K562 (cell line): ENCODE data around the gene ECI2.

Experiments
- POLR2AphosphoS5 ChIP-seq: IDR thresholded peaks from 2 replicates; pipeline ENCODE4 v1.6.1; 2011; ENCODE audit warnings: mild to moderate bottlenecking, low read depth, low read length, moderate library complexity; ENCODE audit not compliant: control insufficient read depth, insufficient read depth
- TF ChIP-seq, protein P1 (sequence below), 3 experiments: IDR thresholded peaks in 2 of 3; conservative IDR thresholded peaks in 1 of 3; 2 replicates each; pipeline ENCODE4 v1.5.1; 2011 to 2012; ENCODE audit warnings: low read length in 3 of 3, mild to moderate bottlenecking in 3 of 3, control low read depth in 2 of 3, improper control_type of control experiment in 1 of 3, inconsistent platforms in 1 of 3, low read depth in 1 of 3, mixed read lengths in 1 of 3, moderate library complexity in 1 of 3; ENCODE audit not compliant: insufficient read depth in 2 of 3

DNA sequence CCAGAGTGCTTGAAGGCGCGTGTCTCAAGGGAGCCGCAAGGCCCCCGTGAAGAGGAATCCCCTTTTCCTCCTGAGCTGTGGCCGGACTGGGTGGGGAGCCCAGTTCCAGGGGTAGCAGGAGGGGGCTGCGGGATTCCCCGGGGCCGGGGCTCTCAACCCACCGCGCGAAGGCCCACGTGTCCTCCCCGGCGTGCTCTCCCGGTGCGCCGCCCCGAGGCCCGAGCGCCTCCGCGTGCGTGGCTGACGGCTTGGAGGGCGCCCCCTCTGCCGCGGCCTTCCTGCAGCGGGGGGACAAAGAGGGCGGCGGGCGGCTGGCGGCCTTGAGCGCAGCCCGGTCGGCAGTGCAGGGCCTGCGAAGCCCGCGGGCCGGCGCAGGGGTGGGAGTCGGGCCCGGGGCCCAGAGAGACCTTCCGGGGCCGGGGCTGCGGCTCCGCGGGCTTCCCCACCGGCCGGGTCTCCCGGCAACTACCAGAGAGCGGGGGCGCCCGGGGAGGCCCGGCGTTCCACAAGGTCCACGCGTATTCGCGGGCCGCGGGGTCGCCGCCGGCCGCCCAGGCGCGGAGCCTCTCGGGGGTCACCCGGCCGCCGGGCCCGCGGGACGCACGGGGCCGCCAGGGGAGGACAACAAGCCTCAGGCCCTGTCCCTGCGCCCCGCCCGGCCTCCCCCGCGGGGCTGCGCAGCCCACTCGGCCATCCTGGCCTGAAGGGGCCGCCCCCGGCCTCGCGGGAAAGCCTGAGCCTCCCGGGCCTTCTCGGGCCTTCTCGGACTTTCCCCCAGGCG, 56.5 kb downstream of the ECI2 start, which contains the start of gene FAM217A:
- no peak for TF ChIP-seq POLR2AphosphoS5
- TF ChIP-seq, protein P1, sequence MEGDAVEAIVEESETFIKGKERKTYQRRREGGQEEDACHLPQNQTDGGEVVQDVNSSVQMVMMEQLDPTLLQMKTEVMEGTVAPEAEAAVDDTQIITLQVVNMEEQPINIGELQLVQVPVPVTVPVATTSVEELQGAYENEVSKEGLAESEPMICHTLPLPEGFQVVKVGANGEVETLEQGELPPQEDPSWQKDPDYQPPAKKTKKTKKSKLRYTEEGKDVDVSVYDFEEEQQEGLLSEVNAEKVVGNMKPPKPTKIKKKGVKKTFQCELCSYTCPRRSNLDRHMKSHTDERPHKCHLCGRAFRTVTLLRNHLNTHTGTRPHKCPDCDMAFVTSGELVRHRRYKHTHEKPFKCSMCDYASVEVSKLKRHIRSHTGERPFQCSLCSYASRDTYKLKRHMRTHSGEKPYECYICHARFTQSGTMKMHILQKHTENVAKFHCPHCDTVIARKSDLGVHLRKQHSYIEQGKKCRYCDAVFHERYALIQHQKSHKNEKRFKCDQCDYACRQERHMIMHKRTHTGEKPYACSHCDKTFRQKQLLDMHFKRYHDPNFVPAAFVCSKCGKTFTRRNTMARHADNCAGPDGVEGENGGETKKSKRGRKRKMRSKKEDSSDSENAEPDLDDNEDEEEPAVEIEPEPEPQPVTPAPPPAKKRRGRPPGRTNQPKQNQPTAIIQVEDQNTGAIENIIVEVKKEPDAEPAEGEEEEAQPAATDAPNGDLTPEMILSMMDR (IDR thresholded peaks at IDR 0.05 in 2 of 3, conservative IDR thresholded peaks at IDR 0.05 in 1 of 3; ENCODE audit: insufficient read depth in 2 of 3, low read depth in 1 of 3, low read length in 3 of 3) = no peak
